CD4-positive, alpha-beta T cell treated with Interleukin-21 for 1 hour (primary cell): Measurements from ENCODE around the gene FBXO41.
"Not testable (repeated sequence)": the region's sequence is repeated elsewhere in the genome, so short reads cannot be mapped to it uniquely, and the experiment has no call there.

Experiments used
- DNase-seq: peaks from one replicate; pipeline ENCODE4 v3.0.0-alpha.2; 2020

The FBXO41 gene

DNA sequence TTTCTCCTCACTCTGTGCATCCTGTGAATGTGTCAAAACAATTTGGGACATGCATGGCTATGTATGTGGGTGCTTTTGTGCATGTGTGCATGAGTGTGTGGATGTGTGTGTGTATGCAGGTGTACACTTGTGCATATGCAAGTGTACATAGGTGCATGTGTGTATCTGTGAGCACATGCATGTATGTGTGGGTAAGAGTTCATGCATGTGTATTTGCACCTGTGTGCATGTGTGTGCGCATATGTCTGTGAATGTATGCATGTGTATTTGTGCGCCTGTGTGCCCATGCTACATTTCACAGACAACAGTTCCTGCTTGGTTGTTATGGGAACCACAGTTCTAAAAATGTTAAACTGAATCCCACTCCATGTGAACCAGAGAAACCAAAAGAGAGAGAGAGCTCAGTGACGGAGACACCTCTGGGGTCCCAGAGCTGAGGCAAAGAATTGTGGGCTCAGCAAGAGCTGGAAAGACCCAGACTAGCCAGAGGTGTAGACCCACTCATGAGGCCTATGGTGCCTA is 1.9 kb upstream of the FBXO41 start:
- no peak for DNase-seq

- DNase-seq: peak; percentile 28
Measured at GRCh38 chr2:73285159-73285739, 971 bp upstream of the FBXO41 start.

DNA sequence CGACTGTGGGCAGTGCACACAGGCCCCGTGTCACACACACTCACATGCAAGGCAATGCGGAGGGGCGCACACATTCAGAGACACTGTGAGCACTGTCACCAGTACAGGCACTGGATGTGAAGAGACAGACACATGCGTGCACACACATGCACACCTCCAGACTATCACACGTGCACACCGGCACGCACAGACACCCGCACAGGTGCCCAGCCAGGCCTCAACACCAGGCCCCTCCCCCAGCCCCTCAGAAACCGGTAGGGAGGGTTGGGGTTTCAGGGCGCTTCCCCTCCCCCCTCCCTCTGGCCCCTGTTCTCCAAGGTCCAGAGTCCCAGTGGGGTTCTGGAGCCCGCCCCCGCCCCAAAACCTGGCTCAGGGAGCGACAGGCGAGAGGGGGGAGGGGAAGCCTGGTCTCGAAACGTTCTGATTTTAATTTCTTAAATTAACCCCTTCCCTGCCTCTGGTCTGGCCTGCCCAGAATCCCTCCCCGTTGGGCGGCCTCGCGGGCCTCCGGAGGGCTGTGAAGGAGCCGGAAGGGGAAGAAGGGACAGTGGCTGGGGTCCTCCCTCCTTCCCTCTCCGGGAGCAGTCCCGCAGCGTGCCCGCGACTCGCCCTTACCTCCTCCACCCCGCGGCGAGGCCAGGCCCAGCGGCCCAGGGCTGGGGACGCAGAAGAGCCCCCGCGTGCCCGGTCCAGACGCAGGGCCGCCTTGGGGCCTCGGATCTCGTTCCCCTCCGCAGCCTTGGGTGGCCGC is 558 bp downstream of the FBXO41 start:
- DNase-seq: no peak

GRCh38 chr2:73282924-73283544 is 1.2 kb downstream of the FBXO41 start:
- no peak for DNase-seq

GRCh38 chr2:73281244-73281643 is 3.0 kb downstream of the FBXO41 start:
- DNase-seq: no peak

- no peak for DNase-seq
Measured at GRCh38 chr2:73279852-73280251, 4.4 kb downstream of the FBXO41 start.

- no peak for DNase-seq
Measured at GRCh38 chr2:73272270-73272669, 12.0 kb downstream of the FBXO41 start.

GRCh38 chr2:73269686-73270465 is 14.4 kb downstream of the FBXO41 start:
- DNase-seq: no peak

- DNase-seq: peak; percentile 87
Measured at GRCh38 chr2:73268830-73269685, 15.2 kb downstream of the FBXO41 start.

DNA sequence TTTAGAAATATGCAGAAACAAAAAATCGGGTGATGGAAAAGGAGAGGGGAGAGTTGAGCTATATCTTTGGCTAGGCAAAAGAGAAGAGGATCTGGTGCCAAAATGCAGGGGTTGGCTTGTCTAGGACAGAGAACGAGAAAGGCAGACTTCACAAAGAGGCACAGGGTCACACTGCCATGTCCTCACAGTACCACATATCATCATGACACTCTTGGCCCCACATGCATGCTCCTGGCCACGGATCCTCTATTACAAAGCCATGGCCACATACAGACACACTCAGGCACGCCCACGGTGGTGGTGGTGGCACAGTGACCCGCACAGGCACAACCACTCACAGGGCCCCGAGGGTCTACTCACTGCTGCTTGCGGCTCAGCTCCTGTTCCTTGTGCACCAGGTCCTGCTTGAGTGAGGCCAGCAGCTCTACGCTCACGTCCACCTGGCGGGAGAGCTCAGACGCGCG is 15.9 kb downstream of the FBXO41 start:
- DNase-seq: no peak

- DNase-seq: no peak
Measured at GRCh38 chr2:73267008-73267407, 17.3 kb downstream of the FBXO41 start.

- no peak for DNase-seq
Measured at GRCh38 chr2:73266061-73266901, 18.0 kb downstream of the FBXO41 start.

DNA sequence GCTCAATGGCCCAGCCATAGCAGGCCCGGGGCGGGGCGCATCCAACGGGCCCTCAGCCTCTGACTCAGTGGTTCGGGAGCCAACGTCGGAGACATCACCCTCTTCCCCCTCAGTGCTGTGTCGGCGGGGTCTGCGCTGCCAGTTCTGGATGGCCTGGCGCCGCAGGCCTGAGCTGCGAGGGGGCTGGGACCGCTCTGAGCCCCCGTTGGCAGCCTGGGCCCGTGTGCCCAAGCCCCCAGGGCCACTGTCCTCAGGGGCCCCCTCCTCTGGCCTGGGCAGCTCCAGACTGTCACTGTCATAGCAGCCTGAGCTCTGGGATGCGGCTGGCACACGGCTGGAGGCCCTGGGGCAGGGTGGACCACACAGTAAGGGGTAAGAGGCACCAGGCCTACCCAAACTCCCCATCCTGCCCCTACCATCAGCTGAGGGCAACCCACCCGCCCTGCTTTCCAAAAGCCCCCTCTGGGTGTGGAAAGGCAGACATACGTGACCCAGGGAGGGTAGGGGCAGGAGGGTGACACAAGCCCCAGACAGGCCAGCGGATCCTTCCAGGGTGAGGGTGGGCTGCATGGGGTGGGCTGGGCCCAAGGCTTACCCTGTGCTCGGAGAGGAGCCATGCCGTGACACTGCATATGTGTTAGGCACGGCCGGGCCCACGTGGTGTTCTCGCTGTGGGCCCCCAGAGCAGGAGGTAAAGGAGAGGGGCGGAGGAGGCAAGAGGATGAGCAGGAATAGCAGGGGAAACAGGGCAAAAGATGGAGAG is 18.8 kb downstream of the FBXO41 start:
- no peak for DNase-seq

DNA sequence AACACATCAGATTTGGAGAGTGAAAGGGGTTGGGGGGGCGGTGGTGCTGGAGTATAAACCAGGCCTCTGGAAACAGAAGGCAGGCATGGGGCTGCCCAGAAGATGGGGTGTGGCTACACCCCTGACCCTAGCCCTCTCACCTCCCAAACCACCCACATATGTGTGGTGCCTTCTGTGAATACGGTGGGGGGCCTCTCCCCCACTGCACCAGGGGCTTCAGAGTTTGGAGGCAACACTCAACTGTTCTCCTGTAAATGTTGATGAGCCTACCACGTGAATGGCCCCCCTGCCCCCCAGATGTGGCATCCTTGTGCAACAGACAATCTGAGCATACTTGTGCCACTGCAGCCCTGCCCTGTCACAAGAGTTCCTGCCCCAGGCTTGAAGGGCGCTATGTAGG is 19.5 kb downstream of the FBXO41 start:
- DNase-seq: no peak

DNA sequence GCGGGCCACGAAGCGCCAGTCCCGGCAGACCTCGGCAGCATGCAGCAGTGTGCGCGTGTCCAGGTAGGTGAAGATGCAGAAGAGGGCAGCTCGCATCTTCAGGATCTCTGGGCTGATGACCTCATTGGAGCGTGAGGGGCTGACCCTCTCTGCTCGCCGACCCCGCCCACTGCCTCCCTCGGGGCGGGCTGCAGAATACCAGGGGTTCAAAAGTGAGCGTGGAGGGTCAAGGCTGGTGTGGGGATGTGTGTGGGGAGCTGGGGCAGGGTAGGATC is 20.0 kb downstream of the FBXO41 start:
- DNase-seq: no peak

DNA sequence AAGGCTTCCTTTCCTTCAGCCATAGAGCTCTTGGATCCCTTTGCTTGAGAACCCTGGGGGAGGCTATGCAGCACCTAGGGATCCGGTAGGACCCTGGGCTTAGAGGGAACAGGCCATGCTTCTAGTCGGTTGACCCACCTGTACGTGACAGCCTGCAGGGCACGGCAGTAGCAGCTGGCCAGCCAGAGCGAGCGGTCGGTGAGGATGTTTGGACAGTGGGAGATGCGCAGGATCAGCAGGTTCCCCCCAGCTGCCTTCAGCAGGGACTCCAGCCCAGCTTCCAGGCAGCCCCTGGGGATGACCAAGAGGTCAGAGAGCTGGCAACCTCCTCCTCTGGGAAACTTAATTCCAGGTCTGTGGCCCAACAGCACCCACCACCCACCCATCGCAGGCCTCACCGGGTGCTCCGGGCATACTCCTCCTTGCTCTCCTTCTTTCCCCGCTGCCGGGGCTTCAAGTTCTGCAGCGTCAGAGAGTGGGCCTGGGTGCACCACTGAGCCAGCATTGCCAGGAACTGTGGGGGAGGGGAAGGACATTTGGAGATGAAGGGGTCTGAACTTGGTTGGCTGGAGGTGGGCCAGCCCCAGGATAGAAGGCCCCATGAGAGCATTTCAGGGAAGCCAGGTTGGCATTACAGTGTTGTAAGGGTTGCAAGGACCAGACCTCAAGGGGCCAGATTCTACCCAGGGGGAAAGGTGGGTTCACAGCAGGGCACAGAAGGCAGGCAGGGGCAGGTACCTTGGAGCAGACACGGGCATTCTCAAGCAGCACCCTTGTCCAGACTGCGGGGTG is 20.5 kb downstream of the FBXO41 start:
- DNase-seq: no peak

GRCh38 chr2:73262691-73263429 is 21.4 kb downstream of the FBXO41 start:
- DNase-seq: not testable (repeated sequence)

DNA sequence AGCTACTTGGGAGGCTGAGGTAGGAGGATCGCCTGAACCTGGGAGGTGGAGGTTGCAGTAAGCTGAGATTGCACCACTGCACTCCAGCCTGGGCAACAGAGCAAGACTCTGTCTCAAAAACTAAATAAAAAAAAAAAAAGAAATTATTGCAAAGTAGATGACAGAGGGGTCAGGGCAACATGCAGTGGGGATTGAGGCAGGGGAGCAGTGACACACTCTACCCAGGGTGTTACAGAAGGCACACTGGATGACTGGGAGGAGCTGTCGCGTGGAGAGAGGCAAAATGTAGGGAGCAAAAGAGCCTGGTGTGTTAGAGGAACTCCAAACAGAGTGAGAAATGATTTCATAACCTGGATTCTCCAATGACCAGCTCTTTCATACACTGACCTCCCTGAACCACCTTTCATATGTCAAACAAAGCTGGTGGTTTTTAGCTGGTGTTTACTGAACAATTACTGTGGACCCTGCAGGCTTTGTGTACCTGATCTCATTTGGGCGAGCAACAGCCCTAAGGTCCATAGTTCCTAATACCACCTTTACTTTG is 22.1 kb downstream of the FBXO41 start:
- no peak for DNase-seq
